SK-N-DZ (cell line): ENCODE measurements around the gene RCOR1.
A peak's percentile ranks its signal among the peaks of the same experiment; 100 is the strongest.
"Not testable (repeated sequence)": the region's sequence is repeated elsewhere in the genome, so short reads cannot be mapped to it uniquely, and the experiment has no call there.

Experiments used
- DNase-seq: peaks from one replicate; pipeline ENCODE4 v3.0.0-alpha.2; 2015; ENCODE audit warnings: low spot score

Gene RCOR1

DNA sequence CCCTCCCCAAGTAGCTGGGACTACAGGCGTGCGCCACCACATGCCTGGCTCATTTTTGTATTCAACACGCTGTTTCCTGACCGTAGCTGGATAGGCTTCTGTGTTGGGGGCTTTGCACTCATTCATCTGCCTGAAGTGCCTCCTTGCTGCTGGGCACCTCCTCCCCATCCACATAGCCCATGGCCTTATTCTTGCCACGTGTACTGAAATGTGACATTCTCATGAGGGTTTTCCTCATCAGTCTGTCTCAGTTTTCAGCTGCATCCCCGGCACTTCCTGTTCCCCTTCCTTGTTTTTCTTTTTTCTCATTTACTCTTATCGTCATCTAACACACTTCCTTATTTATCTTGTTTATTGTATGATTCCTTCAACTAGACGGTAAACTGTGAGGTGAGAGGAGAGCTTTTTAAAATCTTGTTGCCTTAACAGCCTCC lies 36.6 kb downstream of the RCOR1 start:
- no peak for DNase-seq

GRCh38 chr14:102629808-102630350 lies 37.4 kb downstream of the RCOR1 start:
- DNase-seq, result no peak

GRCh38 chr14:102630405-102630804 lies 38.0 kb downstream of the RCOR1 start:
- DNase-seq, result no peak

- no peak for DNase-seq
These were observed 38.4 kb downstream of the RCOR1 start for GRCh38 chr14:102630881-102631280.

GRCh38 chr14:102633906-102634595 lies 41.6 kb downstream of the RCOR1 start:
- no peak for DNase-seq

DNA sequence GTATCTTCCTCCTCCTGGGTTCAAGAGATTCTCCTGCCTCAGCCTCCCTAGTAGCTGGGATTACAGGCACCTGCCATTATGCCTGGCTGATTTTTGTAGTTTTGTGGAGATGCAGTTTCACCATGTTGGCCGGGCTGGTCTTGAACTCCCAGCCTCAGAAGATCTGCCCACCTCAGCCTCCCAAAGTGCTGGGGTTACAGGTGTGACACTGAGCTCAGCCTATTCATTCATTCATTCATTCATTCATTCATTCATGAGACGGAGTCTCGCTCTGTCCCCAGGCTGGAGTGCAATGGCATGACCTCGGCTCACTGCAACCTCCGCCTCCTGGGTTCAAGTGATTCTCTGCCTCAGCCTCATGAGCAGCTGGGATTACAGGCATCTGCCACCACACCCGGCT lies 47.2 kb downstream of the RCOR1 start:
- DNase-seq, result not testable (repeated sequence)

DNA sequence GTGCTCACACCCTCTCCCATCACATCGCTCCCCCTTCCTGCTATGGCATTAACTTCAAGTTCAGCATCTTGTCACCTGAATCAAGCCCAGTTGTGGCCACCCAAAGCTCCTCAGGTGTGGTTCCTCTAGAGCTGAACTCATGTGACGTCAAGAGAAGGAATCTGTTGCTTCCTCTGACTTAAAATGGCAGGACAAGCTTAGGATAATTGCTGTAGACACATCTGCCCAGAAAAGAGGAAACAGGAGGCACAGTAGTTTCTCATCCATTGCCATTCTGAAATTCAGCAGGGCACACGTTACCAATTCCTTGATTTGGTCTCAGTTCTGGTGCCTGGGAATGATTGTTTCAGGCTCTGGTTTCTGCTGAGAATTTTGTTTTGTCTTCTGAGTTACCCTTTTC lies 52.1 kb downstream of the RCOR1 start:
- no peak for DNase-seq

DNA sequence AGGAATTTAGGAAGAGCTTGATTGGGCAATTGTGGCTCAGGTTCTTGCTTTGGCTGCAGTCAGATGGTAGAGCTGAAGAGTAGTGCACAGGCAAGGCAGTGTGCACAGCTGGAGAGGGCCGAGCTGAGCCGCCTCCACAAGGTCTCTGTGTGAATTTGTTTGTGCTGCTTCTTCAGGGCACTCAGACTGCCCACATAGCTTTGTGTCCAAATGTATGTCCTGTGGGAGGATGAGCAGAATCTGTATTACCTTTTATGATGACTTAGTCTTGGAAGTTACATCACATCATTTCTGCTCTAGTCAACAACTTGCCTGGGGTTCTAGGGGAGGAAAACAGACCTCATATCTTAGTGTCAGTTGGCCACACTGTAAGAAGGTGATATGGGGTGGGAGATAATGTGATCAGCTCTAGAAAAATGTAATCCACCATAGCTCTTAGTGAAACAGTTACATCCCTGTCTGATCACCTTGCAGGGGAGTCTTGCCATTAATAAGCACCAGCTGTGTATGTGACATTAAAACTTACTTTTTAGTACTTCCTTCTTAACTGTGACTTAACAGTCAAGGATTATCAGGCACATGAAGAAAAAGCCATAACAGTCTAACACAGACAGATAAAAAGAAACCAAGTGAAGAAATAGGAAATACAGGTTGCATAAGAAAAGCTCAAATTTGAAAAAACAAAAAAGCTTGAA lies 53.4 kb downstream of the RCOR1 start:
- DNase-seq, result no peak

GRCh38 chr14:102646615-102647014 lies 54.2 kb downstream of the RCOR1 start:
- DNase-seq, result no peak

- no peak for DNase-seq
These were observed 59.7 kb downstream of the RCOR1 start for GRCh38 chr14:102652194-102652593.

- DNase-seq, result no peak
These were observed 61.8 kb downstream of the RCOR1 start for GRCh38 chr14:102654298-102654697.

- DNase-seq, result no peak
These were observed 62.7 kb downstream of the RCOR1 start for GRCh38 chr14:102655137-102655536.

- DNase-seq, result no peak
These were observed 67.3 kb downstream of the RCOR1 start for GRCh38 chr14:102659797-102660196.

GRCh38 chr14:102661614-102662013 lies 69.2 kb downstream of the RCOR1 start:
- no peak for DNase-seq

DNA sequence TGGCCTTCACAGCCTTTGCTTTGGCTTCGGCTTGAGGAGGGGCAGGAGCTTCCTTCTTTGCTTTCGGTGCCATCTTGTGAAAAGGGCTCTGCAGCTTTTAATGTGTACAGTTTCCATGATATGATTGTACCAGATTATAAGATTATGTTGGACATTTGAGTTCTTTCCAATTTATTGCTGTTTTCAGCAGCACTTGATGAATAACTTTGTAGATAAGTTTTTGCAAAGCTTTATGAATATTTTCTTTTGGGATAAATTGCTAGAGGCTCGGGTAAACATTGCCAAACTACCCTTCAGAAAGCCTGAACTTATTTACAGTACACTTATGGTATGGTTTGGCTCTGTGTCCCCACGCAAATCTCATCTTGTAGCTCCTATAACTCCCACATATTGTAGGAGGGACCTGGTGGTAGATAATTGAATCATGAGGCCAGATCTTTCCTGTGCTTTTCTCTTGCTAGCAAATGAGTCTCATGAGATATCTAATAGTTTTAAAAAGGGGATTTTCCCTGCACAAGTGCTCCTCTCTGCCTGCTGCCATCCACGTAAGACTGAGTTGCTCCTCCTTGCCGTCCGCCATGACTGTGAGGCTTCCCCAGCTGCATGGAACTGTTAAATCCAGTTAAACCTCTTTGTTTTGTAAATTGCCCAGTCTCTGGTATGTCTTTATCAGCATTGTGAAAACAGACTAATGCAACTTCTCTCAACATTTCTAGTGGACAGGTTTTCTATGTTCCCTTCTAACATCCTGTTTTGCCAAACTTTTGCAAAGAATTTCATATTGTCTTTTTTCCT lies 70.4 kb downstream of the RCOR1 start:
- peak; percentile 5 for DNase-seq

DNA sequence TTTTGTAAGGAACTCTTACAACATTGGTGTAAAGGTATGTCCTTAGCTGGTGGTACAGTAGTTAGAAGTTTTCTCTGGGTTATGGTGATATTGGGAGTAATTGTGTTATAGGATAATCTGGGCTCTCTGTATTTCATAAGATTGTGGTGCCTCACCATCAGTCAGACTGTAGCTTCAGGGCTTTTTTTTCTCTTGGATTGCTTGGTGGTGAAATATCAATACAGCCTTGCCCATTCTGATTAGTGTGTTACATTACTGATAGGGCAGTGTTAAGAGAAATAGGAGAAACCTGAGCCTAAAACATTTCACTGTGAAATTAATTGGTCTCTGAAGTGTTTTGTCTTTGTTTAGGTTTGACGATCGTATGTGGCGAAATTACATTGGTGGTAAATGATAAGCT lies 71.0 kb downstream of the RCOR1 start:
- DNase-seq, result no peak

- no peak for DNase-seq
These were observed 73.2 kb downstream of the RCOR1 start for GRCh38 chr14:102665621-102666020.

GRCh38 chr14:102666635-102667034 lies 74.2 kb downstream of the RCOR1 start:
- DNase-seq, result no peak

DNA sequence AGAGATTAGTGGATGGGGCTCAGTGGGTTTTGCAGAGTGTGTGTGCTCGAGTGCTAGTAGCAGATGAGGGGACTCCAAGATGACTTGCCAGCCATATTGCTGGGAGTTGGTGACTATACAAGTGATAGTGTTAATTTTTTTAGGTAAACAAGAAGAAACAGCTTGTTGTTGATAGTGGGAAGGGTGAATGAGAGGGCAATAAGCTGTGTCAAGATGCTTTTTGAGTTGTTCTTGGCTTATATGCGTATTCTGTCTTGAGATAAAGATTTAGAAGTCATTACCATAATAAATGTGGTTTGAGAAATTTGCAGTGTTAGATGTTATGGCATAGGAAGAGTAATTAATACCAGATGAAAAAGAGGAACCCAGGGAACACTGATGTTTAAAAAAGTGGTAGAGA lies 75.3 kb downstream of the RCOR1 start:
- DNase-seq, result no peak

- DNase-seq, result no peak
These were observed 75.9 kb downstream of the RCOR1 start for GRCh38 chr14:102668291-102668873.

- DNase-seq, result no peak
These were observed 79.0 kb downstream of the RCOR1 start for GRCh38 chr14:102671410-102671809.

DNA sequence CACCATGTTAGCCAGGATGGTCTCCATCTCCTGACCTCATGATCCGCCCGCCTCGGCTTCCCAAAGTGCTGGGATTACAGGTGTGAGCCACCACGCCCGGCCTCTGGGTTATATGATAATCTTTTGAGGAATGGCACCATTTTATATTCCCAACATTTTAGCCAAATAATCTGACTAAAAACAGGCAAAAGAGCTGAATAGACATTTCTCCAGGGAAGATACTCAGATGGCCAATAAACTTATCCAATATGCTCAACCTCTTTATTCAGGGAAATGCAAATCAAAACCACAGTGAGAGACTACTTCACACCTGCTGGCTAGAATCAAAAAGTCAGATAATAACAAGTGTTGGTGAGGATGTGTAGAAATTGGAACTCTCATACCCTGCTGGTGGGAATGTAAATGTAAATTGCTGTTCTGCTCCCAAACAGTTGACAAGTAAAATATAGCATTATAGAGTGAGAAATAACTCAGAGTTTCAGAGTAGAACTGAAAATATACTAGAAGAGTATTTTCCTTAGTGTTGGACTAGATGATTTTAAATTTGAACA lies 80.0 kb downstream of the RCOR1 start:
- no peak for DNase-seq
